ENCODE measurements around the gene RAET1G. TPM values are rescaled to one million over a fixed set of nuclear protein-coding genes. Genes with fewer than 3 reads are reported as not detected.

The RAET1G gene
- polyA plus RNA-seq, 1 experiment, result 3.0 TPM

DNA sequence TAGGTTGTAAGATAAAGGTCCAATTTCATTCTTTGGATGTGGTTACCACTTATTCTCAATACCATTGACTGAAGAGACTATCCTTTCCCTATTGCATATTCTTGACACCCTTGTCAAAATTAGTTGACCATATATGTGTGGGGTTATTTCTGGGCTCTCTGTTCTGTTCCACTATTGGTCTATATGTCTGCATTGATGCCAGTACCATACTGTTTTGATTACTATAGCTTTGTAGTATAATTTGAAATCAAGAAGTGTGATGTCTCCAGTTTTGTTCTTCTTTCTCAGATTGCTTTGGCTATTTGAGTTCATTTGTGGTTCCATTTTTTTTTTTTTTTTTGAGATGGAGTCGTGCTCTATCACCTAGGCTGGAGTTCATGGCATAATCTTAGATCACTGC, 50.7 kb downstream of the RAET1G start:
- Histone ChIP-seq H3K9me3 (ENCODE audit: control insufficient read depth, insufficient read depth, low read length) (no peaks in the 10 kb centered on the region), H3K4me3 (ENCODE audit: low read depth, low read length) (no peak overlapping the region), H3K27me3 (ENCODE audit: control insufficient read depth, insufficient read depth, low read length) (peaks cover 2% of the 10 kb centered on the region), H3K27ac (ENCODE audit: low read depth, low read length) (no peak overlapping the region)
- DNase-seq (ENCODE audit: low read depth, low spot score), result no peak
- ChIA-PET POLR2A (no interaction called here), CTCF (interaction anchor here (0.7 kb wide), 1 partner anchor 58 kb away, joined by 3 read pairs; no protein-coding TSS in a partner anchor)
- TF ChIP-seq, protein P1, sequence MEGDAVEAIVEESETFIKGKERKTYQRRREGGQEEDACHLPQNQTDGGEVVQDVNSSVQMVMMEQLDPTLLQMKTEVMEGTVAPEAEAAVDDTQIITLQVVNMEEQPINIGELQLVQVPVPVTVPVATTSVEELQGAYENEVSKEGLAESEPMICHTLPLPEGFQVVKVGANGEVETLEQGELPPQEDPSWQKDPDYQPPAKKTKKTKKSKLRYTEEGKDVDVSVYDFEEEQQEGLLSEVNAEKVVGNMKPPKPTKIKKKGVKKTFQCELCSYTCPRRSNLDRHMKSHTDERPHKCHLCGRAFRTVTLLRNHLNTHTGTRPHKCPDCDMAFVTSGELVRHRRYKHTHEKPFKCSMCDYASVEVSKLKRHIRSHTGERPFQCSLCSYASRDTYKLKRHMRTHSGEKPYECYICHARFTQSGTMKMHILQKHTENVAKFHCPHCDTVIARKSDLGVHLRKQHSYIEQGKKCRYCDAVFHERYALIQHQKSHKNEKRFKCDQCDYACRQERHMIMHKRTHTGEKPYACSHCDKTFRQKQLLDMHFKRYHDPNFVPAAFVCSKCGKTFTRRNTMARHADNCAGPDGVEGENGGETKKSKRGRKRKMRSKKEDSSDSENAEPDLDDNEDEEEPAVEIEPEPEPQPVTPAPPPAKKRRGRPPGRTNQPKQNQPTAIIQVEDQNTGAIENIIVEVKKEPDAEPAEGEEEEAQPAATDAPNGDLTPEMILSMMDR (IDR thresholded peaks at IDR 0.05; ENCODE audit: low read depth, low read length), result no peak

DNA sequence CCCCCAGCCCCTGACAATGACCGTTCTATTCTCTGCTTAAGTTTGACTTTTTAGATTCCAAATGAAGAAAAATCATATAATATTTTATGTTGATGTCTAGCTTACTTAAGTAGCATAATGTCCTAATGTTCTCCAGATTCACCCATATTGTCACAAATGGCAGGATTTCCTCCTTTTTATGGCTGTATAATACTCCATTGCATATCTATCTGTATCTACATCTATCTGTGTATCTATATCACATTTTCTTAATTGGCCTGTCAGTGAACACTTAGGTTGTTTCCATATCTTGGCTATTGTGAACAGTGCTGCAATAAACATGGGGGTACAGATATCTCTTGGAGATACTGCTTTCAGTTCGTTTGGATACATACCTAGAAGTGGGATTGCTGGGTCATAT, 51.7 kb downstream of the RAET1G start:
- Histone ChIP-seq H3K27ac (ENCODE audit: low read depth, low read length) (no peak overlapping the region), H3K4me3 (ENCODE audit: low read depth, low read length) (no peak overlapping the region), H3K9me3 (ENCODE audit: control insufficient read depth, insufficient read depth, low read length) (no peaks in the 10 kb centered on the region), H3K27me3 (ENCODE audit: control insufficient read depth, insufficient read depth, low read length) (peaks cover 2% of the 10 kb centered on the region)
- ChIA-PET CTCF (interaction anchor here (0.7 to 0.9 kb wide), 2 partner anchors 147 to 1199 kb away, joined by 3 read pairs; no protein-coding TSS in a partner anchor), POLR2A (interaction anchor here (0.7 kb wide), 1 partner anchor 153 kb away, joined by 5 read pairs; no protein-coding TSS in a partner anchor)
- no peak for DNase-seq (ENCODE audit: low read depth, low spot score)
- TF ChIP-seq, protein P1 (IDR thresholded peaks at IDR 0.05; ENCODE audit: low read depth, low read length), result no peak

- no peaks in the 10 kb centered on the region for H3K27me3 ChIP-seq (ENCODE audit: control insufficient read depth, insufficient read depth, low read length)
- no peak overlapping the region for H3K4me3 ChIP-seq (ENCODE audit: low read depth, low read length)
- H3K9me3 ChIP-seq (ENCODE audit: control insufficient read depth, insufficient read depth, low read length), result no peaks in the 10 kb centered on the region
- ChIA-PET POLR2A (no interaction called here), CTCF (interaction anchor here (0.9 to 1.7 kb wide), 2 partner anchors 29 to 34 kb away, joined by 4 to 6 read pairs; no protein-coding TSS in a partner anchor)
- no peak for DNase-seq (ENCODE audit: low read depth, low spot score)
- no peak overlapping the region for H3K27ac ChIP-seq (ENCODE audit: low read depth, low read length)
- TF ChIP-seq, protein P1 (IDR thresholded peaks at IDR 0.05; ENCODE audit: low read depth, low read length), result no peak
Observed at GRCh38 chr6:149869275-149869892, 53.5 kb downstream of the RAET1G start.

GRCh38 chr6:149867876-149868640, 54.9 kb downstream of the RAET1G start:
- ChIA-PET CTCF (interaction anchor here (0.9 kb wide), 1 partner anchor 28 kb away, joined by 4 read pairs; no protein-coding TSS in a partner anchor), POLR2A (no interaction called here)
- no peaks in the 10 kb centered on the region for H3K27me3 ChIP-seq (ENCODE audit: control insufficient read depth, insufficient read depth, low read length)
- H3K9me3 ChIP-seq (ENCODE audit: control insufficient read depth, insufficient read depth, low read length), result no peaks in the 10 kb centered on the region
- H3K4me3 ChIP-seq (ENCODE audit: low read depth, low read length), result no peak overlapping the region
- H3K27ac ChIP-seq (ENCODE audit: low read depth, low read length), result no peak overlapping the region
- TF ChIP-seq, protein P1 (IDR thresholded peaks at IDR 0.05; ENCODE audit: low read depth, low read length), result no peak
- no peak for DNase-seq (ENCODE audit: low read depth, low spot score)

Other genes with a start within 250 kb of the RAET1G start
- gene LATS1, start 205.0 kb downstream of the RAET1G start, polyA plus RNA-seq (2011; rRNA removed), result 13.1 and 17.6 TPM in 2 replicates
- 25.6 and 27.9 TPM in 2 replicates for gene NUP43, start 176.6 kb downstream of the RAET1G start, polyA plus RNA-seq (2011; rRNA removed)
- 77.5 and 96.2 TPM in 2 replicates for gene PCMT1, start 173.4 kb downstream of the RAET1G start, polyA plus RNA-seq (2011; rRNA removed)
- gene LRP11, start 58.8 kb downstream of the RAET1G start, polyA plus RNA-seq (2011; rRNA removed), result 64.3 and 71.0 TPM in 2 replicates
- not detected in 2 replicates for gene RAET1E, start 25.0 kb downstream of the RAET1G start, polyA plus RNA-seq (2011; rRNA removed)
- gene ULBP2, start 18.9 kb upstream of the RAET1G start, polyA plus RNA-seq (2011; rRNA removed), result 6.3 and 7.9 TPM in 2 replicates
- gene ULBP1, start 40.8 kb upstream of the RAET1G start, polyA plus RNA-seq (2011; rRNA removed), result 2.6 and 2.8 TPM in 2 replicates
- not detected in 2 replicates for gene RAET1L, start 102.4 kb upstream of the RAET1G start, polyA plus RNA-seq (2011; rRNA removed)
- gene ULBP3, start 146.0 kb upstream of the RAET1G start, polyA plus RNA-seq (2011; rRNA removed), result 13.1 and 16.0 TPM in 2 replicates
- gene PPP1R14C, start 219.9 kb upstream of the RAET1G start, polyA plus RNA-seq (2011; rRNA removed), result not detected in 2 replicates